Endothelial cell (in vitro differentiated cells): ENCODE results near the gene KLF3. TPM values are rescaled to one million over a fixed set of nuclear protein-coding genes. Genes with fewer than 3 reads are reported as not detected.
"Not testable (repeated sequence)": the region's sequence is repeated elsewhere in the genome, so short reads cannot be mapped to it uniquely, and the experiment has no call there.

ENCODE experiments used
- DNase-seq: peaks from one replicate; pipeline ENCODE4 v3.0.0; 2021; ENCODE audit warnings: low spot score
- H3K27ac Mint-ChIP-seq: one replicate; pipeline ENCODE4 v1.8.0; 2021; ENCODE audit warnings: mixed read lengths, inconsistent platforms; ENCODE audit not compliant: unreplicated experiment
- H3K27me3 Mint-ChIP-seq: one replicate; pipeline ENCODE4 v1.8.0; 2021; ENCODE audit warnings: mild to moderate bottlenecking, moderate library complexity, mixed read lengths, inconsistent platforms; ENCODE audit not compliant: unreplicated experiment
- H3K36me3 Mint-ChIP-seq: one replicate; pipeline ENCODE4 v1.8.0; 2021; ENCODE audit warnings: mild to moderate bottlenecking, low read depth, mixed read lengths, inconsistent platforms; ENCODE audit not compliant: unreplicated experiment
- H3K4me1 Mint-ChIP-seq: one replicate; pipeline ENCODE4 v1.8.0; 2021; ENCODE audit warnings: mild to moderate bottlenecking, mixed read lengths, inconsistent platforms; ENCODE audit not compliant: unreplicated experiment
- H3K4me3 Mint-ChIP-seq: one replicate; pipeline ENCODE4 v1.8.0; 2021; ENCODE audit warnings: mild to moderate bottlenecking, mixed read lengths, inconsistent platforms; ENCODE audit not compliant: unreplicated experiment
- H3K9me3 Mint-ChIP-seq: one replicate; pipeline ENCODE4 v1.8.0; 2021; ENCODE audit warnings: mixed read lengths, inconsistent platforms; ENCODE audit not compliant: unreplicated experiment
- CTCF ChIP-seq: fragments of 200-600 bp; sonication (generic); IDR thresholded peaks from one replicate; pipeline ENCODE4 v1.5.0; 2021; ENCODE audit warnings: antibody characterized with exemption; ENCODE audit not compliant: unreplicated experiment
- total RNA-seq: library from RNA; stranded (reverse); fragmentation: NEBNext Ultra II Directional; extraction: Animal tissue kit (Norgen Biotek cat#: 25700); gene quantifications from one replicate; pipeline ENCODE4 v1.2.1, GENCODE V29; 2021; ENCODE audit not compliant: unreplicated experiment

The KLF3 gene
- total RNA-seq, 1 donor from 2014 or later: 73.4 TPM

DNA sequence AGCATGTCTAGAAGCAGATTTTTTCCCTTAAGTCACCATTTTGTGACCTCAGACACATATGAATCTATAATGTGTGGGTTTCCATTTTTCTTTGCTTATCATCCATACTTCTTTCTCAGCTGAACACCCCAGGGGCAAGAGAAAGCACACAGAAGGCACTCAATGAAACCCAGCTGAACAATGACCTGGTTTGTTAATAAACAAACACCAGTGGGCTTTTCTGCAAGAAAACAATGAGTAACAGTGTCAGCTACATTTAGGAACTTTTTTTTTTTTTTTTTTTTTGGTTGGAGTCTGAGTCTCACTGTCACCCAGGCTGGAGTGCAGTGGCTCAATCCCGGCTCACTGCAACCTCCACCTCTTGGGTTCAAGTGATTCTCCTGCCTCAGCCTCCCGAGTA is 40.7 kb upstream of the KLF3 start:
- H3K9me3 Mint-ChIP-seq: no peaks in the 10 kb centered on the region
- no peak for TF ChIP-seq CTCF
- no peaks in the 10 kb centered on the region for H3K36me3 Mint-ChIP-seq
- H3K27me3 Mint-ChIP-seq: peaks cover 1% of the 10 kb centered on the region
- peaks cover 7% of the 10 kb centered on the region for H3K4me1 Mint-ChIP-seq
- H3K27ac Mint-ChIP-seq: no peak overlapping the region
- H3K4me3 Mint-ChIP-seq: no peak overlapping the region
- no peak for DNase-seq

DNA sequence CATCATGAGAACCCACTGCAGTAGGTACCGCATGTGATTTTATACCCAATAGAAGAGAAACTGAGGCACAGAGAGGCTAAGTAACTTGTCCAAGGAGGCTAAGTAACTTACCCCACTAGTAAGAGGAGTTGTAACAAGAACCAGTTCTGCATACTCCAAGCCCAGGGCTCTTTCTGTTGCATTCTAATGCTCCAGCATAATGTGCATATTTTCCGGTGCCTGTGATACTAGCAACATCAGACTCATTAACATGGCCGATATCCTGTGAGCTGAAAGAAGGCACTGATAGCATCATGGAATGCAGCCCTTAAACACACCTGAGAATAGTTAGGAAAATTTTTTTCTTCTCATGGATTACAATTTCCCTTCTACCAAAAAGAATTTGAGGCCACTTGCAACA is 39.7 kb upstream of the KLF3 start:
- no peak for TF ChIP-seq CTCF
- H3K27me3 Mint-ChIP-seq: peaks cover 1% of the 10 kb centered on the region
- no peaks in the 10 kb centered on the region for H3K9me3 Mint-ChIP-seq
- H3K36me3 Mint-ChIP-seq: no peaks in the 10 kb centered on the region
- H3K4me1 Mint-ChIP-seq: peaks cover 7% of the 10 kb centered on the region
- H3K4me3 Mint-ChIP-seq: no peak overlapping the region
- no peak for DNase-seq
- H3K27ac Mint-ChIP-seq: no peak overlapping the region

- peaks cover 1% of the 10 kb centered on the region for H3K27me3 Mint-ChIP-seq
- no peak for DNase-seq
These were observed 38.5 kb upstream of the KLF3 start for GRCh38 chr4:38625508-38625907.

GRCh38 chr4:38626901-38627444 is 37.0 kb upstream of the KLF3 start:
- not testable (repeated sequence) for H3K27ac Mint-ChIP-seq, DNase-seq

More at GRCh38 chr4:38625508-38625907, 38.5 kb upstream of the KLF3 start:
- Mint-ChIP-seq H3K4me3 (no peak overlapping the region), H3K9me3 (no peaks in the 10 kb centered on the region), H3K27ac (no peak overlapping the region), H3K4me1 (peaks cover 5% of the 10 kb centered on the region), H3K36me3 (no peaks in the 10 kb centered on the region)
- TF ChIP-seq CTCF: no peak

GRCh38 chr4:38630519-38630918 is 33.5 kb upstream of the KLF3 start:
- Mint-ChIP-seq H3K4me1 (peaks cover 12% of the 10 kb centered on the region), H3K36me3 (no peaks in the 10 kb centered on the region), H3K9me3 (no peaks in the 10 kb centered on the region), H3K4me3 (no peak overlapping the region), H3K27me3 (peaks cover 1% of the 10 kb centered on the region), H3K27ac (no peak overlapping the region)
- no peak for DNase-seq
- TF ChIP-seq CTCF: no peak

More at GRCh38 chr4:38626901-38627444, 37.0 kb upstream of the KLF3 start:
- not testable (repeated sequence) for H3K27me3 Mint-ChIP-seq, H3K4me1 Mint-ChIP-seq, H3K9me3 Mint-ChIP-seq, H3K4me3 Mint-ChIP-seq, H3K36me3 Mint-ChIP-seq
